HK-2 (cell line): ENCODE results near the gene GRK5.

ENCODE experiments used
- DNase-seq: peaks from one replicate; pipeline ENCODE4 v3.0.0-alpha.2; 2018; ENCODE audit not compliant: unreplicated experiment

GRK5 gene

DNA sequence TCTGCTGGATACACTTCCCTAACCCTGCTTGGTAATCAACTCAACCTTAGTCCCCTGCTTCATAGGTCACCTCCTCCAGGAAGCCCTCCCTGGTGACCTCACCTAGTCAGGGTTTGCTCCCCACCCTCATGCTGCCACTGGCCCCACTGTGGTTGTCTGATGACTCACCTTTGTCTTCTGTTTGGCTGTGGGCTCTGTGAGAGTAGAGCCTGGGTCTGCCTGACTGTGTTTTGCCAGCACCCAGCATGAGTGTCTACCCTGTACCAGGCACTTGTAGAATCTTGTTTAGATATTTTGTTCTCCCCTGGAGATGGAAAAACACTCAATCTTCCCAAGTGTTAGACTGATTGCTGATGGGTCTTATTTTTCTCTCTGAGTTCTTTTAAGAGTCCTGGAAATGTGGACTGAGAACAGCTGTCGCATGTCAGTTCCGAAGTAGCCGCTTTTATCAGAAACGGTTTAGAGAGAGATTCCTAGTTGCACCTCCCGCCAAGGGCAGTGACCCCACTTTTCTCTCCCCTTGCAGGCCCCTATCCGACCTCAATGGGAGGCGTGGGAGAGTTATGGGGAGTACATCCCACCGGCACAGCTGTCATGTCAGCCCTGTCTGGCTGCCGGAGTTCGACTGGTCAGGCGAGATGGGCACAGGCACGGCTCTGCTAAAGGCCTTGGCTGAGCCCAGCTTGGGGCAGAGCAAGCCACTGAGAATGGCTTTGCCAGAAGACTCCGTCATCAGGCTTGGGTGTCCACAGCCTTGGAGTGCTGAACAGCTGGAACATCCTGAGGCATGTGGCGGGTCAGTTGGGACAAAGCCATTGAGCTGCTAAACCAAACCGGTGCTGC is 134.3 kb downstream of the GRK5 start:
- DNase-seq: peak; percentile 20

DNA sequence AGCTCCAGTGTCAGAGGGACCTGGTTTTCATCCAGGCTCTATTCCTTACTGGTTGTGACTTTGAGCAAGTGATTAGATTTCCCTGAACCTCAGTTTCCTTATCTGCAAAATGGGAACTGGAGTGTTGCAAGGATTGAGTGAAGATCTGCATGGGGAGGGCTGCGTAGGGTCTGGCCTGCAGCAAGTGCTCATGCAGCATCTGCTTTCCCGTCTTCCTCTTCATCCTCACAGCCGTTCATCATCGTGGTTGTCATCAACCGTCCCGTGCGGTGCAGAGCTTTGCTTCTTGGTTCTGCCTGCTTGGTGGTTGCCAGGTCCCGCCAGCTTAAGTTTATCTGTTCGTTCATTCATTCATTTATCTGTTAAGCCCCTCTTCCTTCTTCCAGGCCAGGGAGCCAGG is 135.0 kb downstream of the GRK5 start:
- no peak for DNase-seq

DNA sequence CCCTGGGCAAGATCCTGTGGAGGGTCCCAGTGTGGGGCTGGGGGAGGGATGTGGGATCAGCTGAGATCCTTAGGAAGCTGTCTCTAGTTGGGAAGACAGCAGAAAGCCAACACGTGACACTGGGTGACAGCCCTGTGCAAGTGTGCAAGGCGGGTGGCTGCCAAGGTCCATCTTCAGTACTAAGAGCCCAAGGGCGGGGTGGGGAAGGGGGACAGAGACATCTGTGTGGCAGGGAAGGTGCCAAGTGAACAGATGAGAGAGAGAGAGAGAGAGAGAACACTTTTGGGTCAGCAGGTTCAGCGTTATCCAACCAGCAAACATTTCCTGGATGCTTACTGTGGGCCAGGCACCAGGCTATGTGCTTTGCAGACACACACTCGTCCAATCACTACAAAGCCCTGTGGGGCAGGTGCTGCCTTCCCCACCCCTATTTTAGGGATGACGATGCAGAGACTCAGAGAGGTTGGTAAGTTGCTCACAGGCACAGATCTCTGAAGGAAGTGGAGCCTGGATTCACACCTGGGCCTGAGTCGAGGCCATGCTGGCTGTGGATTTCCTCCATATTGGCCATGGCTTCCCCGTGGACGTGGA is 135.7 kb downstream of the GRK5 start:
- no peak for DNase-seq

DNA sequence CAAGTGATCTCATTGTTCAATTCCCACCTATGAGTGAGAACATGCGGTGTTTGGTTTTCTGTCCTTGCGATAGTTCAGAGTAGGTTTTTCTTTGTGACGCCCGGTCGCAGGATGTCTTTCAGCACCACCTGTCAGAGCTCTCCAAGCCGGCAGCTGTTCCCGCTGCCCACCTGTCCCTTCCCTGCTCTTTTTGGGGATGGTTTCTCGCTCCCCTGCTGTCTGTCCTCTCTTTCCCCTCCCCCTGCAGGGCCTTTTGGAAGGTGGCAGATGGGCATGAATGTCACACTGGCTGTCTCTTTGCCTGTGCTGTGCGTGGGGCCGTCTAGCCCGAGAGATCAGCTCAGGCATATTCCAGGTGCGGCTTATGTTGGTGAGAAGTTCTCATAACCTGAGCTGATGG is 137.0 kb downstream of the GRK5 start:
- DNase-seq: no peak

DNA sequence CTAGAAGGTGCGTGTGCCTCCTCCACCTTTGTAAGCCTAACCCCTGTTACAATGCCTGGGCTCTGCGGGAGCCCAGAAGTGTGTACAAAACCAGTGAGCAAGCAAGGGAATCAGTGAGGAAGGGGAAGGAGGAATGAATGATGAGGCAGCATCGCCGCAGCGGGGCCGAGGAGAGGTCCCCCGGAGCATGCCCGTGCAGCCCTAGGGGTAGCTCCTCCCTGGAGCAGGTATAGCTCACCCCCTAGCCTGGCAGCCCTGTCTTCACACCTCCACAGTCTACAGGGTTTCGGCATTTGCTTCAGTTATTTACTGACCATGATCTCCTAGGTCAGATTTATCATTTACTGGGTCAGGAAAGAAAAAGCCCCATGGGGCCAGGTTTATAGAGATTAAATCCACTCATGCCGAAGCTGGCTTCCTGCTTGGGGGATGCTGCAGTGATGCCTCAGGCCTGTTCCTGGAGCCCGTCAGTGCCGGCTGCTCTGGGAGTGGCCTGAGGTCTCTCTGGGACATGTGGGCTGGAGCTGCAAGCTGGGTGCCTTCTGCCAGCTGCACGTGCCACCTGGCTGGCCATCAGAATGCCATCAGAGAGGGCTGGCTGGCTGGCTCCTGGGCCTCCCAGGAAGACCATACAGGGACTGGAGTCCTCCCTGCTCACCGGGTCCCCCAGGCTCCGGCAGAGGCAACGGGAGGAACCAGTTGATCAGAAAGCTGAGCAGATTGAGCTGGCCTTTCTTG is 138.9 kb downstream of the GRK5 start:
- DNase-seq: peak; percentile 17

DNA sequence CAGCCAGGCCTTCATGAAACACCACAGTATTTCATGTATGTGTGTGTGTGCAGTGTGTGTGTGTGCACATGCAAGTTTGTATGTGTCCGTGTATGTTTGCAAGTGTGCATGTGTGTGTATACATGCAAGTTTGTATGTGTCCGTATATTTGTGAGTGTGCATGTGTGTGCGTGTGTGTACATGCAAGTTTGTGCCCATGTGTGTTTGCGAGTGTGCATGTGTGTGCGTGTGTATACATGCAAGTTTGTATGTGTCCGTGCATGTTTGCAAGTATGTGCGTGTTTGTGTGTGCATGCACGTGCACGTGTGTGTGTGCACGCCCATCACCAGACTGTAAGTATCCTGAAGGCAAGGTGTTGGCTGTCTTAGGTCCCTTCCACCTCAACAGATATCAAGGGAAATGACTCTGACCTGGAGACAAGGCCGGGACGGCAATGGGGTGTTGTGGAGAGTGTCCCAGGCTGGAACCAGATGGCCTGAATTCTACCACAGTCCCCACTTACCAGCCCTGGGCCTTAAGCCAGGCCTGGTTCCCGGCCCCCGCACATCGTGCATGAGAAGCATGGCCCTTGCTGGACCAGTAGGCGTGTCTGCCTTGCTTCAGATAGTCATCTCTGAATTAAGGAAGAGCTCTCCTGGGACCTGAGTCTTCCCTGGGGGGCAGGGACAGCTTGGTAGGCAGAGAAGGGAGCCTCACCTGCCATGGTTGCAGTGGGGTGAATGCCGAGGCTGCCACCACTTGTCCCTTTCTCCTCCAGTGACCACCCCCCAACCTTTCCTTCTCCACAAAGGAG is 140.0 kb downstream of the GRK5 start:
- DNase-seq: no peak

DNA sequence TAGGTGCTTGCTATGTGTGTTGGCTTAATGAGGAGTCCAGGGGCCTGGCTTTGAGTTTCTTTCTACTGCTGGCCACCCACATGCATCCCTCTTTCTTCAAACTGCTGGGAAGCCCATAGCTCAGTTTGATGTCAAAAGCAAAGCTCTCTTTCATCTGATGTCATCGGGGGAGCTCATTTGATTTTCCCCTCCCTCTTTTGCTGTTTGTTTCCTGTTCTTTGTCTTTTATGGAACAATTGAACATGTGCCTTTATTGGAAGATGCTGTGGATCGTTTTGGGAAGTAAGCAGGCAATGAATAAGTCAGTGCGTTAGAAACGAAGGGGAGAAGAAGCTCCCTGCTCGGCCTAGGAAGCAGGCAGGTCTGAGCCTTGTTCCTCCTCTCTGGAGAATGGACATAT is 140.7 kb downstream of the GRK5 start:
- no peak for DNase-seq

DNA sequence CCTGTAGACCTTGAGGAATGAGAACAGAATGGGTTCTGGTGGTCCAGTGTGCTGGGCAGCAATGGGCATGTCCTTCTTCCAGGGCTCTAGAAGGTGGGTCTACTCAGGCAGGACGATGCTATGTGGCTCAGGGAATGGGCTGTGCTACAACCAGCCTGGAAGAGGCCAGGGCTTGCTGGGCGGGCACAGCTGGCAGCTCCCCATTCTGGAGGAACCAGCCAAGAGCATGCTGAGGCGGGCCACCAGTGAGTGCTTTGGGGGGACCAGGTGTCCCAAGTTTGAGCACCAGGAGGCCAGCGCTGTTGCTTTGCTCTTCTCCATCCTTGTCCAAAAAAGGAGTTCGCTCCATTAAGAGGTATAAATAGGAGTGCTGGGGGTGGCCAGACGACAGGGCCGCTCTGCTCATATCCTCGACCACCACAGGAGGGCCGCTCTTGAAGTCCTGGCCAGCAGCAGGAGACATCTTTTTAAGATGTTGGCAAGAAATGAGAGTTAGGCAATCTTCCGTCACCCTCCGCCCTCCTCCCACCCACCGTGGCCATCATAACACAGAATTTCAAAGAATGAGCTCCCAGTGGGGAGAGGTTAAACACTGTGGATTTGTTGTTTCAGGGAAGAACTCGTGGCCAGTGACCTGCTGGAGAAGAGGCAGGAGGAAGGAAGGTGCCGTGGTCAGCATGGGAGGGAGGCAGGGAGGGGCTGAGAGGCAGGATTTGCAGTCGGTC is 141.3 kb downstream of the GRK5 start:
- no peak for DNase-seq

DNA sequence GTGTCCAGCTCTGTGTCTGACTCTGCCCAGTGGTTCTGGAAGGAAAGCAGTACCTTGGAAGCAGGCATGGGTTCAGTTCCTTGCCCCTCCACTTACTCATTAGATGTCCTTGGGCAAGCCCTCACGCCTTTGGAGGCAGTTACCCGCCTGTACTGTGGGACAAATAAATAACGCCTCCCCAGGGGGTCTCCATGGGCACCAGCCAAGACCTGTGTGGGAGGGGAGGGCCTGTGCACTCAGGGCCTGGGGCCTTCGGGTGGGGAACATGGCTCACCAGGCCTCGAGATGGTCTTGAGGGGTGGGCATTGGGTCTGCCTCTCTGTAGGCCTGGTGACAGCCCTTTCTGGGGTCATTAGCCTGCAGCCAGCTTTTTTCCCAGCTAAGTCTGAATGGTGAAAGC is 142.0 kb downstream of the GRK5 start:
- DNase-seq: no peak

DNA sequence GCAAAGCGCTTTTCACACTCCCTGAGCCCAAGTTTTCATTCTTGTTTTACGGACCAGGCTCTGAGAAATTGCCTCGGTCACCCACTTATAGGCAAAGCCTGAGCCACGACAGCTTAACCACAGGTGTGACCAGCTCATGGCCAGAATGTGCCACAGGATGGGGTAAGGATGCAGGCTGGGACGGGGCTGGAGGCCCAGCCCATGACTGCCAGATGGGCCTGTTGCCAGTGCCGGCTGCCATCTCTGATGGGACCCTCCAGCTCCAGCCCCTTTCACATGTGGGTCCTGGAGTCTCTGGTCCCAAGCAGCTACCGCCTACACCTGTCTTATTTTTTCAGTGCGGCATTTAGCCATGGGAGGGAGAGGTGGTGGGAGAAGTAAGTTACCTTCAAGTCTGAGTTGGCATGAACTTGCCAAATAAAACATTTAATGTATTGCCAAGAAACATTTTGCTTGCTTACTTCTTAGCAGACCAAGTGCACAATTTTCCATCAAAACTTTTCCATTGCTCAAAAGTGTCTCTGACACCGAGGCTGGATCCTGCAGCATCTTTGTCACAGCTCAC is 142.6 kb downstream of the GRK5 start:
- DNase-seq: no peak

DNA sequence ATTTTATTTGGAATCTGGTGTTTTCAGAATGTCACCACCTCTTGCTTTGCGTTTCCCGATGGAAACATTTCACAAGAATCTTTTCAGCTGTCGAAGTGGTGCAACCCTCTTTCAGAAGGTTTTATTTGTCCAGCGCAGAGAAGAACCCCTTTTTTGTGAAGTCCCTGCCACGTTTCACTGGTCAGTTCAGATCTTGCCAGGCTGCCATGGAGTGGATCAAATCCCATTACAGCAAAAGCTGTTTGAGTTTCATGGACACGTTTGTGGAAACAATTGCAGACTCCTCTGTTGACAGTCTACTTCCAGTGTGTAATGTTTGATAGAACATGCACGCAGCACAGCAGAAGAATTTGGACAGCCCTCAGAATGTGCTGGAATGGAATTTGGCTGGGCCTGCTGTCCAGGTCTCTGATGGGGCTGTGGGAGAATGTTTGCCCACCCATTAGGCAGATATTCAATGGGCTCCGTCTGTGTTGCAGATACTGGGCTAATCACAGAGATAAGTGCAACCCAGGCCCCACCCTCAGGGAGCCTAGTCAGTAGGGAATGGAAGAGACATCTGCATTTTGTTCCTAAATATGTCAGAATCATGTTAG is 143.2 kb downstream of the GRK5 start:
- DNase-seq: no peak

DNA sequence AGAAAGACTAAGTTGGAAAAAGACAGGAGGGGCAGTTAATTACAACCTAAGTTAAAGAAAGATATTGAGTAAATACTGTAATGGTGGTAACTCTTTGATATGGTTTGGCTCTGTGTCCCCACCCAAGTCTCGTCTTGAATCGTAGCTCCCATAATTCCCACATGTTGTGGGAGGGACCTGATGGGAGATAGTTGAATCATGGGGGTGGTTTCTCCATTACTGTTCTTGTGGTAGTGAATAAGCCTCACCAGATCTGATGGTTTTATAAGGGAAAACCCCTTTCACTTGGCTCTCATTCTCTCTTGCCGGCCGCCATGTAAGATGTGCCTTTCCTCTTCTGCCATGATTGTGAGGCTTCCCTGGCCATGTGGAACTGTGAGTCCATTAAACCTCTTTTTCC is 143.8 kb downstream of the GRK5 start:
- no peak for DNase-seq

DNA sequence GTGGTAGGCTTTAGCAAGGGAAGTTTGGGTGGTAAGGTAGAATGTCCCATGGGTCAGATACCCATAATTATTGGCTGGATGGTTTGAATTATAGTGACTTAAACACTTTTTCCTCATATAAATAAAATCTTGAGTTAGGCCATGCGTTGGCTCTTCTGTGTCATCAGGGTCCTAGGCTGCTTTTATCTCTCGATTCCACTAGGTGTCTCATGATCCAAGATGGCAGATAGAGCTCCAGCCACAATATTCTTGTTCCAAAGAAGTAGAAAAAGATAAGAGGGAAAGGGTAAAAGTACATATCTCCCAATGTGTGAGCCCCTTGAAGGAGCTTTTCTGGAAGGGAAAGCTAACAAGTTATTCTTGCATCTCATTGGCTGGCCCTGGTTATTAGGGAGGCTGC is 144.7 kb downstream of the GRK5 start:
- DNase-seq: no peak

DNA sequence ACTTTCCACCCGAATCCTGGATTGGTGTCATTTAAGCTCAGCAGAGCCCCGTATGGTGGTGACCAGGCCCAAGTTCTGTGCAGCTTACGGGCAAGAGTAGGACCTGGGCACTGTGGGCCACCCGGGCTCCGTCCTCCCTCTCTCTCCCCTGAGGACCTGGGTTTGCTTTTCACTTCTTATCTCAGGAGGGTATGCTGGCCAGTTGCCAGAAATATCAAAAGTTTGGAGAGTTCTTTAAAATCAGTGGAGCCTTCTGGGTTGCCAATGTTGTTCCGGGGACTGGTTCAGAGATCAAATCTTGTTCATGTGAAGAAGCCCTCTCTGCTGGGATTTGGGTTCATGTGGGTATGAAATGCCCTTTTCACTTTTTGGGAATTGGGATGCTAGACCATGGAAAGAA is 145.4 kb downstream of the GRK5 start:
- DNase-seq: no peak

DNA sequence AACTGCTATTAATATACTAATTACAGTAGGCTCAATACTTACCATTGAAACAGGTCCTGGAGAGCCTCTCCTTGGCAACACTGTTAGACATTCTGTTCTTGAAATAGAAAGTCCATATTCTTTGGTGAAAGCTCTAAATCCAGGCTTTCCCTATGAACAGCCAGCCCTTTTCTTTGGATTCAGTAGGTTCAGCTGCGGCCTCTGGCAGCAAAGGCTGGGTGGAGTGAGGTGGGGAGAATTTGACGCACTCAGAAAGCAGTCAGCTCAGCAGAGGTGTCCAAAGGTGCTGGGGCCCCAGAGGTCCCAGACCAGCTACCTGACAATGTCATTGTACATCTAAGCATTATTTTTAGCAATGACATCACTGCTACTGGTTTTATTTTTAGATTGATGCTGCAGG is 146.1 kb downstream of the GRK5 start:
- DNase-seq: no peak

DNA sequence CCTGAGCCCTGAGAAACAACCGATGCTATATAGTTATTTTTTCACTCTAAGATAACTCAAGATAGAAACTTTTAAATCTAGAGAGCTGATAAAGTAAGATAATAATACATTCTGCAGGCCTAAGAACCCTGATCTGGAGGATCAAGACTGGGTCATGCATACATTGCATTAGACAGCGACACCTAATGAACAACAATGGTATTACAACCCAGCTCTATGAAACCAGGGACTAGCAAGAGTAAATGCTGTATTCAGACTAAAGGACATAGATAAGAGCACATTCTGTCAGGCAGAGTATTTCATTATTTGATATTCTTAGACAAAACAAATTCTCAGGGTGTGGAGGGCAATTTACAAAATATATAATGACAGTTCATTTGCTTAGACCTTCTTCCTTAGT is 148.6 kb downstream of the GRK5 start:
- DNase-seq: no peak

DNA sequence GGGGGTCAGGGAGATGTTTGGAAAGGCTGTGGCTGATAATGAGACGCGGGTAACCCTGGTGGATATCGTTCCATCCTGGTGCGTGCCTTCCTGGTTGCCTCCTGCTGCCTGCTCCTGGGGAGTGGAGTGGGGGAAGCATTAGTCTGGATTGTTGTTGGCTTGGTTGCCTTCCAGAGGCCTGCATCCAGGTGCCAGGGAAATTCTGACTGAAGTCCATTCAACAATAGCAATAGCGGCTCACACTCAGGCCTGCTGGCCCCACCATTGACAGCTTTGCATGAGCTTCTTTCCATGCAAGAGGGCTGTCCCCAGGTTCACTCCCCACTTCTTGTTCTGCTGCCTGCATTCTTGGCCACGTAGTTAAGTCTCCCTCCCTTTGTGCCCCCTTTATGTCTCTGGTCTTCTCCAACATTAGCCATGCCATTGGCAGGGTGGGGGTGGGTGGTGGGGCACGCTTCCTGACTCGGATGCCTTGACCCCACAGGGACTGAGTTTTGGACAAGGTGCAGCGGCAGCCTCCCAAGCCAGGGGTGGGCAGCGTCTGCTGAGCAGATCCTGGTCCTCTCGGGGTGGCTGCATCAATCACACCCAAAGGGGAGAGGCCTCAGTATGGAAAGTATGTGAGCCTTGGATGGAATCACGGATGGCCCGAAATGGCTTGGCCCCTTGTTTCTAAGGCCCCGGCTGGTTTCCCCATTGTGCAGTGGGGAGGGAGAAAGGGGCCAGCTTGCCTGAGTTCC is 150.2 kb downstream of the GRK5 start:
- DNase-seq: no peak

DNA sequence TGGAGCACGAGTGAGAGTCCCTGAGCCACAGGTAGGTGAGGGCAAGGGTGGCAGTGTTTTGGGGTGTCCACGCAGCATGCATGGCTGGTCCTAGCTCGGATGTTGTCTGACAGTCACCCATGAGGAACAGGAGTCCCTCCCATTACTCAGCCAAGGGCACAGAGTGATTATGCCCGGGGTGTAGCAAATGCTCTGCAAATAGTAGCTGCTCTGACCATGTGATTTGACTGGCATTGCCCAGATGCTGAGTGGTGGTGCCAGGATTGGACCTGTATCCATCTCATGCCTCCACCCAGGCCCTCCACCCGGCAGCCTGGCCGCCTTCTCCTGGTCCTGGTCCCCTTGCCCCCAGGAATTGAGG is 150.8 kb downstream of the GRK5 start:
- DNase-seq: no peak

DNA sequence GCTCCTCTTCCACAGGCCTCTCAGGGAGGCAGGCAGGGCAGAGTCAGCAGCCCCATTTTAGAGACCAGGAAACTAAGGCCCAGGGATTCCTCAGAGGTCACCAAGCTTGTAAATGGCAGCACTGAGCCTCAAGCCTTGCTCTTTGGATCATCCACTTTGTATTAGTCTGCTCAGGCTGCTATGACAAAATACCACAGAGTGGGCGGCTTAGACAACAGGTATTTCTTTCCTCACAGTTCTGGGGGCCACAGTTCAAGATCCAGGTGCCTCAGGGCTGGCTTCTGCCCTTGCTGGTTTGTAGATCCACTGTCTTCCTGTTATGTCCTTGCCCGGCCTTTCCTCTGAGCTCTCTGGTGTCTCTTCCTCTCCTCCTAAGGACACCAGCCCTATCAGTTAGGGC is 151.2 kb downstream of the GRK5 start:
- no peak for DNase-seq

DNA sequence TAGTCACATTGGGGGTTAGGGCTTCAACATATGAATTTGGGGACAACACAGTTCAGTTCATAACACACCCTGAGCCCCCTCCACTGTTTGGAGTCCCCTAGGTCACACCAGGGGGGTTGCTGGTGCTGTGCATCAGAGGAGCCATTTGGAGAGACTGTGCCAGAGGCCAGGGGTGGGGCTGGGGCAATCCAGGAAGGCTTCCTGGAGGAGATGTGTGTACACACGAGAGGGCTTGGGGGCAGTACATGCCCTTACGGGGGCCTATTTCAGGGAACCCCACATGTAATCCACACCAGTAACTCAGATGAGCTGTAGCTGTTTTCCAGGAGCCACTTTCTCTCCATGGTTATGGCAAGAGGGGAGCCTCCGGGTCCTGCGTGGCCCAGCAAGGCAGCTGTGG is 151.7 kb downstream of the GRK5 start:
- no peak for DNase-seq
